Activated naive CD8-positive, alpha-beta T cell treated with anti-CD3 and anti-CD28 coated beads, Interleukin-2, amount 50 U/mL, for 24 hours (primary cell): Measurements from ENCODE around the gene FGF23.
A peak's percentile ranks its signal among the peaks of the same experiment; 100 is the strongest.

Experiments
- ATAC-seq: fragments of 150-1000 bp; cut with Tn5 transposase; one replicate; pipeline ENCODE4 v1.10.0; 2021
- DNase-seq: peaks from one replicate; pipeline ENCODE4 v3.0.0; 2021
- H3K27ac Mint-ChIP-seq: one replicate; pipeline ENCODE4 v1.8.0; 2021; ENCODE audit warnings: mild to moderate bottlenecking, mixed read lengths
- H3K27me3 Mint-ChIP-seq: one replicate; pipeline ENCODE4 v1.8.0; 2021; ENCODE audit warnings: mixed read lengths
- H3K36me3 Mint-ChIP-seq: one replicate; pipeline ENCODE4 v1.8.0; 2021; ENCODE audit warnings: low read depth, mixed read lengths
- H3K4me1 Mint-ChIP-seq: one replicate; pipeline ENCODE4 v1.8.0; 2021; ENCODE audit warnings: mixed read lengths
- H3K4me3 Mint-ChIP-seq: one replicate; pipeline ENCODE4 v1.8.0; 2021; ENCODE audit warnings: mild to moderate bottlenecking, moderate library complexity, mixed read lengths
- H3K9me3 Mint-ChIP-seq: one replicate; pipeline ENCODE4 v1.8.0; 2021; ENCODE audit warnings: mixed read lengths

Gene FGF23

DNA sequence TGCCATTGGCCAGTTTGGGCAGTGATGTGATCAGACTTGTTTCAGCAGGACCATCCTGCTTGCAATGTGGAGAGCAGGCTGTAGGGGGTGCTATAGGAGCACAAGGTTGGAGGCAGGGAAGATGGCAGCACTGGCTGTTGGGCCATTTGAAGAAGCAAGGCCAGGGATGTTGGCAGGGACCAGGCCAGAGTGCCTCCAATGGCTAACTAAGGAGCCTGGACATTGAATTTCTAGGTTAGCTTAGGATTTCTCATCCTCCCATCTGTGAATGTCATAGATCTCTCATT lies 23.5 kb downstream of the FGF23 start:
- DNase-seq (peak; percentile 70), ATAC-seq (no peak)

DNA sequence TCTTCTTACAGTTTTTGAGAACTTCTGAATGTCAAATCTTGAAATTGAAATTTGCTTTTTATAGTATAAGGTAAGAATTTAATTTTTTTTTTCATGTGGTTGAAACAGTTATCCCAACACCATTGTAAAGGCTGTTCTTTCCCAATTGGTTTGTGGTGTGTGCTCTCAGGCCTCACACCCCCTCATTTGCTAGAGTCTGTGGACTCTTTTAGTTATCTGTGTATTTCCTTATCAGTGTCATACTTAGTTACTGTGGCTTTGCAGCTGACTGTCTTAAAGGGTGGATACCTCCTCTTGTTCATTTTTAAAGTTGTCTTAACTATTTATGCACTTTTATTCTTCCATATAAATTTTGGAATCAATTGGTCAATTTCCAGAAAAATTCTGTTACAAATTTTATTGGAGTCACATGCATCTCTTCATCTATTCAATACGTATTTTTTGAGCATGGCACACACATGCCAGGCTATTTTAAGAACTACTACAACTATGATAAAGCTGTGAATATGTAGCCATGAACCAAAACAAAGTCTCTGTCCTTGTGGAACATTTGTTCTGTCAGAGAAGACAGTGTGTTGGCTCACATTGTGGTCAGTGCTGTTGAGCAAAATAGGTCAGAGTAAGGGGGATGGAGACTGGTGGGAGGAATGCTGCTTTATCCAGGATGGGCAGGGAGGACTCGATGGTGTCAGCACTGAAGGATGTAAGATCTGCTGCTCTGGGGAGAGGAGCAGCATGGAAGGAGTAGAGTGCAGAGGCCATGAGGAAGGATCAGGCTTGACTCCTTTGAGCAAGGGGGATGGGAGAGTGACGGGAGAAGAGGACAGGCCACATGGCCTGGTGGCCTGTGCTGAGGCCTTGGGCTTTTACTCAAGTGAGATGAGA lies 24.1 kb downstream of the FGF23 start:
- Mint-ChIP-seq H3K36me3 (peaks cover 6% of the 10 kb centered on the region), H3K27me3 (no peaks in the 10 kb centered on the region), H3K4me1 (no peaks in the 10 kb centered on the region), H3K4me3 (no peak overlapping the region), H3K27ac (no peak overlapping the region), H3K9me3 (no peaks in the 10 kb centered on the region)
- no peak for DNase-seq
- ATAC-seq, result peak; percentile 43

More for the DNA sequence above, 23.5 kb downstream of the FGF23 start:
- H3K9me3 Mint-ChIP-seq, result no peaks in the 10 kb centered on the region
- no peaks in the 10 kb centered on the region for H3K4me1 Mint-ChIP-seq
- no peaks in the 10 kb centered on the region for H3K27me3 Mint-ChIP-seq
- peaks cover 3% of the 10 kb centered on the region for H3K36me3 Mint-ChIP-seq
- H3K27ac Mint-ChIP-seq, result no peak overlapping the region
- H3K4me3 Mint-ChIP-seq, result no peak overlapping the region

DNA sequence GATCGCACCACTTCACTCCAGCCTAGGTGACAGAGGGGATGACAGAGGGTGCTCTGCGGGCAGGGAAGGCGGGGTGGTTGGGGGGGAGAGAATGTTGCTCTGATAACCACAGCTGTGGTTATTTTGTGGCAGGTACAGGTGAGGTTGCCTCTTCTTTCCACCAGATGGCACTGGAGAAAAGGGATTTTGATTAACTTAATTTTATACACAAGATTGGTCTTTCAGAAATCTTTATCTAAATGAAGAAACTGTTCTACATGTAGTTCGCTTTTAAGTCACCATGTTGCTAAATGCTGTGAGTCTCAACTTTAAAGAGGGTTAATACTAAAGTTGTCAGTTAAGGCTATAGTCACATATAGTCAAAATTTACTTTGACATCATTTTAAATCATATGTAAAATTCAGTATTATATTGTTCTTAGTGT lies 25.7 kb downstream of the FGF23 start:
- ATAC-seq, result peak; percentile 84
- peak; percentile 19 for DNase-seq
- H3K27ac Mint-ChIP-seq, result no peak overlapping the region
- no peaks in the 10 kb centered on the region for H3K4me1 Mint-ChIP-seq
- no peaks in the 10 kb centered on the region for H3K9me3 Mint-ChIP-seq
- no peak overlapping the region for H3K4me3 Mint-ChIP-seq
- no peaks in the 10 kb centered on the region for H3K27me3 Mint-ChIP-seq
- peaks cover 11% of the 10 kb centered on the region for H3K36me3 Mint-ChIP-seq

DNA sequence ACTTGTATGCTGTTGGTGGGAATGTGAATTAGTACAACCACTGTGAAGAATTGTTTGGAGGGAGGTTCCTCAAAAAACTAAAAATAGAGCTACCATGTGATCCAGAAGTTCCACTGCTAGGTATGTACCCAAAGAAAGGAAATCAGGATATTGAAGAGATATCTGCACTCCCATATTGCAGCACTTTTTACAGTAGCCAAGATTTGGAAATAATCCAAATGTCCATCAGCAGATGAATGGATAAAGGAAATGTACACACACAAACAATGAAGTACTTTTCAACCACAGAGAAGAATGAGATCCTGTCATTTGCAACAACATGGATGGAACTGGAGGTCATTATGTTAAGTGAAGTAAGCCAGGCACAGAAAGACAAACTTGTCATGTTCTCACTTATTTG lies 32.6 kb downstream of the FGF23 start:
- Mint-ChIP-seq H3K4me3 (no peak overlapping the region), H3K4me1 (no peaks in the 10 kb centered on the region), H3K9me3 (no peaks in the 10 kb centered on the region), H3K27ac (no peak overlapping the region), H3K36me3 (peaks cover 40% of the 10 kb centered on the region), H3K27me3 (no peaks in the 10 kb centered on the region)
- no peak for ATAC-seq
- no peak for DNase-seq

DNA sequence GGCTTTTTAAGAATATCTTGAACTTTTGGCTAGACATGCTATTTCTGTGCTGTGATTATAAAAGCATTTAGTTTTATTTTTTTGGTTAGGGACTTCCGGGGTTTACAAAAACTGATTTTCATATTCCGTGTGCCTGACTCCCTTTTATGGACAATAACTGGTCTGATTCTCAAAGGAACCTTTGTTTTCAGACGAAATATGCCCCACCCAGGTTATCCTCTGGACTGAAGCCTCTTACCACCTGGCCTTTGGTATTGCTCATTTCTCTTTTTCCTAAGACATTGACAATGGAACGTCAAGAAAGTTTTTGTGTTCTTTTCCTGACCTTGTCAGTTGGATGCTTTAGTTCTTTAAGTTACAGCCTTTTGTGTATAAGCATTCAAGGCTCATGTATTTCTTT lies 47.7 kb downstream of the FGF23 start:
- Mint-ChIP-seq H3K27ac (no peak overlapping the region), H3K4me3 (no peak overlapping the region), H3K4me1 (peaks cover 5% of the 10 kb centered on the region), H3K36me3 (peaks cover 30% of the 10 kb centered on the region), H3K27me3 (no peaks in the 10 kb centered on the region), H3K9me3 (no peaks in the 10 kb centered on the region)
- no peak for DNase-seq
- no peak for ATAC-seq

DNA sequence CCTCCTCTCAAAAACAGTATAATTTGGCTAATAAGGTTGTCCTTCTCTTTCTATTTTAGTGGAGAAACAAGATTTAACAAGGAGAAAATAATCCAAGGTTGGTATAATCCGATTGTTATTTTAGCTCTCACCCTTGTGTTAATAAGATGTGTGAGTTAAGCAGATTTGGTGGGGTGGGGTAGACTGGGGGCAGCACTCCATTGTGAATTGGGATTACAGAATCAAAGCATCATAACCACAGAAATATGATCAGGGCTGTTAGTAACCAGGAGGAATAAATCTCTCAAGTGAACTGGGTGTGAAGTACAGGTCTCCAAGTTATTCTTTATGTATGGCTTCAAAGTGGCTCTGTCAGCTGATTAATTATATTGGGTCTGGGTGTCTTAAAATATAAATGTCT lies 48.3 kb downstream of the FGF23 start:
- no peak for DNase-seq
- Mint-ChIP-seq H3K36me3 (peaks cover 26% of the 10 kb centered on the region), H3K4me1 (peaks cover 5% of the 10 kb centered on the region), H3K27me3 (no peaks in the 10 kb centered on the region), H3K9me3 (no peaks in the 10 kb centered on the region), H3K27ac (no peak overlapping the region), H3K4me3 (no peak overlapping the region)
- no peak for ATAC-seq

DNA sequence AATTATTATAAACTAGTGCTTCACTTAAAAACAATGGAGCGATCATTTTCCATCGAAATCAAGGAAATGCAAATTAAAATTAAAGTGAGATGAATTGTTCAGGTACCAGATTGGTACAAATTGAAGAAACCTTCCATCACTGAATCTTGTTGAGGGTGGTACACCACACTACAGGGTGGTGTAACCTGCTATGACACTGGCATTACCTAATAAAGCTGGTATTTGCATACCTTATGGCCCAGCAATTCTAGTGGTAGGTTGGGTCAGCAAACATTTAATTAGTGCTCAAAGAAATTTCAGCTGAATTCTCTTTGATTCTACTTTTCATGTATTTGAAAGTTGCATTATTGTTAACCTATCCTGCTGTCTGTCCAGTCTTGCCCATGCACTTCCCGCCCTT lies 49.3 kb downstream of the FGF23 start:
- ATAC-seq (no peak), DNase-seq (no peak)
- no peak overlapping the region for H3K27ac Mint-ChIP-seq
- no peaks in the 10 kb centered on the region for H3K9me3 Mint-ChIP-seq
- peaks cover 8% of the 10 kb centered on the region for H3K4me1 Mint-ChIP-seq
- no peak overlapping the region for H3K4me3 Mint-ChIP-seq
- H3K36me3 Mint-ChIP-seq, result peaks cover 18% of the 10 kb centered on the region
- no peaks in the 10 kb centered on the region for H3K27me3 Mint-ChIP-seq

DNA sequence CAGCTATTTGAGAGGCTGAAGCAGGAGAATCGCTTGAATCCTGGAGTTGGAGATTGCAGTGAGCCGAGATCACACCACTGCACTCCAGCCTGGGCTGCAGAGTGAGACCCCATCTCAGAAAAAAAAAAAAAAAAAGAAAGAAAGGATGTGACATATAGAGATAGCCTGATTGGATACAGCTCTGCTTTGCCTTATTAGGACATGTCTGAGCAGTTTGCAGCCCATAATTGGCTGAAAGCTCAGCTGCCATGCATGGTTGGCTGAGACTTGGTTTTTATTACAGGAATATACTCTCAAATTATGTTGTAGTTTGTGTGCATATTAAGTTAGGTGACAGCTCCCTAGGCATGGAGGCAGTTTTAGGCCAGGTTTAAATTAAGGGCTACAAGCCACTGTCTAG lies 52.2 kb downstream of the FGF23 start:
- Mint-ChIP-seq H3K9me3 (no peaks in the 10 kb centered on the region), H3K4me1 (peaks cover 25% of the 10 kb centered on the region), H3K27ac (no peak overlapping the region), H3K4me3 (no peak overlapping the region), H3K36me3 (peaks cover 17% of the 10 kb centered on the region), H3K27me3 (no peaks in the 10 kb centered on the region)
- no peak for DNase-seq
- no peak for ATAC-seq

DNA sequence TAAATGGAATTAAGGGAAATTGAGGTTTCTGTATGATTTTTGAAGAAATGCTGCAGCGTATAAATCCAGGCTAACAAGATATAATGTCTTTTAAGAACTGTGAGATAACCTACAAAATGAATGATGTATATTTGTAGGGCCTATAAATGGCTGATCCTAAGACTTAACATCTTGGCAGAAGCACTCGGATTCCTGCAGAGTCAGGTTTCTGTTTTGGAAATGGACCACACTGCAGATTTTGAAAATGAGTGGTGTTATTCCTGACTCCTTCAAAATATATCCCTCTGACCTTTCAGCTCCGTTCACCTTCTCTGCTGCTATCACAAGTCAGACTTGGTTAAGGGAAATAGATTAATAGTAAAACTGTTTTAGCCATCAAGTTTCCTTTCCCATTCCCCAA lies 53.5 kb downstream of the FGF23 start:
- peaks cover 29% of the 10 kb centered on the region for H3K4me1 Mint-ChIP-seq
- ATAC-seq (no peak), DNase-seq (no peak)
- H3K36me3 Mint-ChIP-seq, result peaks cover 17% of the 10 kb centered on the region
- no peaks in the 10 kb centered on the region for H3K27me3 Mint-ChIP-seq
- H3K27ac Mint-ChIP-seq, result no peak overlapping the region
- H3K4me3 Mint-ChIP-seq, result no peak overlapping the region
- H3K9me3 Mint-ChIP-seq, result no peaks in the 10 kb centered on the region

DNA sequence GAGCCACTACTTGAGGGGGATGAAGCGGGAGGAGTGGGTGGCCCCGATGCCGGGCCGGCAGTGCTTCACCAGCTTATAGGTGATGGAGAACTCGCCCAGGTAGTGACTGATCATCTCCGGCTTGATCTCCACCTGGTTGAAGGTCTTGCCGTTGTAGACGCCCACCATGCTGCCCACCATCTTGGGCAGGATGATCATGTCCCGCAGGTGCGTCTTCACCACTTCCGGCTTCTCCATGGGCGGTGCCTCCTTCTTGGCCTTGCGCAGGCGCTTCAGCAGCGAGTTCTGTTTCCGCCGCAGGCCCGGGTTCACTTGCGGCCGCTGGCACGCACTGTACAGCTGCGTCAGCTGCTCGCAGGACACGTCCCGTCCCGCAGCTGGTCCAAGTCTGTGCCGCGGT lies 55.1 kb downstream of the FGF23 start:
- no peaks in the 10 kb centered on the region for H3K27me3 Mint-ChIP-seq
- ATAC-seq (no peak), DNase-seq (no peak)

DNA sequence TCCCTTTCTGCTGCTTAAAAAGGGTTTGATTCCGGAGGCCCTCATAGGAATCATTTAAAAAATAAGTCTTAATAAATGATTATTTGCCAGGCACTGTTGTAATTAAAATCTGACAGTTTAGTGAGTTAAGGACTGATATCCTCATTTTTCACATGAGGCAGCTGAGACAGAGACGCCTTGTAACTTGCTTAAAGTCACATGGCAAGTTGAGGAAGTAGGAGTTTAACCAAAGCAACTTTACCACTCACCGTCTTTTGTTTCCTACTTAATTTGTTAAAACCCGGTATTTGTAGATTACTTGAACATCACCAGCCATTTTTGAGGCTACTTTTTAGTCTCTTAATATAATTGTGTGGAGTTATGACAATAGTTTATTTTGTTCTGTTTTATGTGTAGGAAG lies 56.1 kb downstream of the FGF23 start:
- no peaks in the 10 kb centered on the region for H3K9me3 Mint-ChIP-seq
- H3K27me3 Mint-ChIP-seq, result no peaks in the 10 kb centered on the region
- ATAC-seq, result no peak
- DNase-seq, result no peak
- H3K4me1 Mint-ChIP-seq, result peaks cover 40% of the 10 kb centered on the region
- no peak overlapping the region for H3K4me3 Mint-ChIP-seq
- H3K36me3 Mint-ChIP-seq, result peaks cover 14% of the 10 kb centered on the region
- H3K27ac Mint-ChIP-seq, result no peak overlapping the region

More for the DNA sequence above, 55.1 kb downstream of the FGF23 start:
- peaks cover 40% of the 10 kb centered on the region for H3K4me1 Mint-ChIP-seq
- no peaks in the 10 kb centered on the region for H3K9me3 Mint-ChIP-seq
- no peak overlapping the region for H3K27ac Mint-ChIP-seq
- peaks cover 14% of the 10 kb centered on the region for H3K36me3 Mint-ChIP-seq
- H3K4me3 Mint-ChIP-seq, result no peak overlapping the region

DNA sequence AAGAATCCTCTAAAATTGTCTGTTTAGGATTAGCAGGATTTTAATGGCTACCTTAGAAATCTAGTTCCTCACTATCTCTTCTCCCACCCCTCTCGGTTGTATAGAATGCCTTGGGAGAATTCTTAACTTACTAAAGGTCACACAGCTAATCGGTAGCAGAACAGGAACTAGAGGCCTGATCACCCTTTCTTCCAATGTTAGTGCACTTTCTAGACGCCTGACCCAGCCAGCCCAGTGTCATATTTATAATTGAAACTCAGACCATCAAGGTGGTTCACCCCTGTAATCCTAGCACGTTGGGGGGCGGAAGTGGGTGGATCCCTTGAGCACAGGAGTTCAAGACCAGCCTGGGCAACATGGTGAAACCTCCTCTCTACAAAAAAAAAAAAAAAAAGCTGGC lies 56.8 kb downstream of the FGF23 start:
- peak overlapping the region; percentile 94 for H3K4me3 Mint-ChIP-seq
- peaks cover 12% of the 10 kb centered on the region for H3K36me3 Mint-ChIP-seq
- no peak overlapping the region for H3K27ac Mint-ChIP-seq
- no peaks in the 10 kb centered on the region for H3K9me3 Mint-ChIP-seq
- DNase-seq (no peak), ATAC-seq (no peak)
- peaks cover 38% of the 10 kb centered on the region for H3K4me1 Mint-ChIP-seq
- no peaks in the 10 kb centered on the region for H3K27me3 Mint-ChIP-seq

DNA sequence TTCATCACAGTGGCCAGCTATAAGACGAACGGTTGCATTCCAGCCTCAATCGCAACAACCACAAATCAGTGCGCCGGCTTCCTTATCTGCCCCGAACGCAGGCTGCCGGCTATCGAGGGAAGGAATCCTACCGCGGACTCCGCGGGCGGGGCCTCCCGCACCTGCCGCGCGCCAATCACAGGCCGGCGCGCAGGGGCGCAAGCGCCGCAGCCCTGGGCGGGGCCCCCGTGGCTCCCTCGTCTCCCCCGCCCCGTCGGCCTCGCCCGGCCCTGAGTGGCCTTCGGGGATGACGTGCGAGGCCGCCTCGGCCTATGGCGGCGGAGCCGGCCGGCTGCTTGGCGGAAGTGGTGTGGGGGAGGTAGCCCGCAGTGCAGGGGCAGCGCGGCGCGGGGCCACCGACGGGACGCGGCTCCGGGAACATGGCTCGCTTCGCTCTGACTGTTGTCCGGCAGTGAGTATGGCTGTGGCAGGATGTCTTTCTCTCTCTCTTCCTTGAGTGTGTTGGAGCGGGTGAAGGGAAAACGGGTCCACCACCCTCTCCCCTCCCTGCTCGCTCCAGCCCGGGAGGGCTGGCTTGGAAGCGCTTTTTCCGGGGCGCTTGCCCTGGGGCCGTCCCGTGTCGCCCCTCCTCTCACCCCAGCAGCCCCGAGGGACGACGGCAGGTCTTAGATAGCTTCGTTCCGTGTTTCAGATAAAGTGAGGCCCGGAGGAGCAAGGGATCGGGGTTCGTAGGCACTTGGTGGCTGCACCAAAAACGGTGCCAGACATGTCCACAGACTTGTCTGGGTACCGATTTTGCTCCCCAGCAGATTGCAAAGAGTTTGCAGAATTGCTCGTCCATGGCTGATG lies 58.4 kb downstream of the FGF23 start, which contains the start of gene TIGAR:
TIGAR (plus strand) TSS at position 361 of the 849 bp plus-strand sequence; CDS start at position 420, 59 bp downstream.
- Mint-ChIP-seq H3K4me1 (peaks cover 38% of the 10 kb centered on the region), H3K9me3 (no peaks in the 10 kb centered on the region), H3K27me3 (no peaks in the 10 kb centered on the region), H3K4me3 (peak within 1 kb of the TSS; percentile 94), H3K27ac (peak within 1 kb of the TSS; percentile 86), H3K36me3 (peaks cover 9% of the 10 kb centered on the region)
- ATAC-seq (peak; percentile 99), DNase-seq (peak; percentile 93)

DNA sequence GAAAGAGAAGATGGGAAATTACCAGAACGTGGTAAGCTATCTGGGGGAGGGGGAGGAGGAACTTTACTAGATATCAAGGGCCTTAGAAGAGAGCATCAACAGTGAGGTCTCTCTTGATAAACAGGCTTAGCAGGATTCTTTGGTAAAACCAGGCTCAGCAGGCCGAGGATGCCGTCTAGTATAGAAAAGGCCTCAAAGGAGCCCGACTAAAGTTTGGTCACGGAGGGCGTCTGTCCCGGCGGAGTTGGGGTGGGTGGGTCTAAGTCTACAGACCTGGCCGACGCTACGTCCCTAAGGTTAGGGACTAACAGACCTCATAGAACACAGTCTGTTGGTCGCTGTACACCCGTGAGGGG lies 59.0 kb downstream of the FGF23 start:
- H3K4me3 Mint-ChIP-seq, result peak overlapping the region; percentile 94
- peak overlapping the region; percentile 86 for H3K27ac Mint-ChIP-seq
- ATAC-seq (peak; percentile 55), DNase-seq (no peak)
- H3K36me3 Mint-ChIP-seq, result peaks cover 9% of the 10 kb centered on the region
- no peaks in the 10 kb centered on the region for H3K9me3 Mint-ChIP-seq
- H3K4me1 Mint-ChIP-seq, result peaks cover 36% of the 10 kb centered on the region
- no peaks in the 10 kb centered on the region for H3K27me3 Mint-ChIP-seq
